Measurements from ENCODE around the gene ISL1.

Gene ISL1

DNA sequence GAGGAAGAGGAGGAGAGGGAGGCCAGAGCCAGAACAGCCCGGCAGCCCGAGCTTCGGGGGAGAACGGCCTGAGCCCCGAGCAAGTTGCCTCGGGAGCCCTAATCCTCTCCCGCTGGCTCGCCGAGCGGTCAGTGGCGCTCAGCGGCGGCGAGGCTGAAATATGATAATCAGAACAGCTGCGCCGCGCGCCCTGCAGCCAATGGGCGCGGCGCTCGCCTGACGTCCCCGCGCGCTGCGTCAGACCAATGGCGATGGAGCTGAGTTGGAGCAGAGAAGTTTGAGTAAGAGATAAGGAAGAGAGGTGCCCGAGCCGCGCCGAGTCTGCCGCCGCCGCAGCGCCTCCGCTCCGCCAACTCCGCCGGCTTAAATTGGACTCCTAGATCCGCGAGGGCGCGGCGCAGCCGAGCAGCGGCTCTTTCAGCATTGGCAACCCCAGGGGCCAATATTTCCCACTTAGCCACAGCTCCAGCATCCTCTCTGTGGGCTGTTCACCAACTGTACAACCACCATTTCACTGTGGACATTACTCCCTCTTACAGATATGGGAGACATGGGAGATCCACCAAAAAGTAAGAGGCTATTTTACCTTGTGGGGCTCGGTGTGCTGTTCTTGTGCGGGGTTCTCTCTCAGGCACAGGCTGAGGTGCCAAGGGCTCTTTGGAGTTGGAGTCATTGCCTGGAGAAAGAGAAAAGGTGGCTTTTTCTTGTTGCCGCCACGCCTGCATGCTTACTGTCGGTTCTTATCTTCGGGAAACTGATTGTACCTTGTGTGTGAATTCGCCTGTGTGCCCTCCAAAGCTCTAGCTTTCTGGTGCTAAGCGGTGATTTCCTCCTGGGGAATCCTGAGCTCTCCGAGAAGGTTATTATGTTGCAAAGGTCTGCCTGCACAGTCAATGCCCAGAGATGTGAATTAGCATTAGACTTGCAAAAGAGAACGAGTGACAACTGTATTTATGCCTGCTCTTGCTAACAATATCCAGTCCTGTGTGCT lies at the start of gene ISL1:
Gene ISL1 (plus strand): TSS at position 318 of the 991 bp plus-strand sequence. CDS start 224 bp downstream, at position 542.
- no peak for DNase-seq (ENCODE audit: low read depth)

DNA sequence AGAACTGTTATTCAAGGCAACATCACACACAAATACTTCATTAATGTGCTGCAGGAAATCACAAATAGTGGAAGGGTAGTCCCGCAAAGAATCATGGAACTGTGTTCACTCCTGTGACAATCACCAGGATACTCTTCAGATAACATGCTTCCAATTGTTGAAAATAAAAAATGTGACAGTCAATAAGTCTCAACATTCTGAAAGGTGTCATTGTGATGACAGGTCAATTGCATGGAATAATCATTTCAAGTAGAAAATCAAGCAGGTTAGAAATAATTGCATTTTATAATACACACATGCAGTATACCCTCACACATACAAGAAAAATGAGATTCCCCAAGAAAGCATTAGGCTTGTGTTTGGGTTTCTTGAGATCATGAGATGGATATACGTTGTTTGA lies 46.4 kb upstream of the ISL1 start:
- no peak for DNase-seq (ENCODE audit: low read depth)

DNA sequence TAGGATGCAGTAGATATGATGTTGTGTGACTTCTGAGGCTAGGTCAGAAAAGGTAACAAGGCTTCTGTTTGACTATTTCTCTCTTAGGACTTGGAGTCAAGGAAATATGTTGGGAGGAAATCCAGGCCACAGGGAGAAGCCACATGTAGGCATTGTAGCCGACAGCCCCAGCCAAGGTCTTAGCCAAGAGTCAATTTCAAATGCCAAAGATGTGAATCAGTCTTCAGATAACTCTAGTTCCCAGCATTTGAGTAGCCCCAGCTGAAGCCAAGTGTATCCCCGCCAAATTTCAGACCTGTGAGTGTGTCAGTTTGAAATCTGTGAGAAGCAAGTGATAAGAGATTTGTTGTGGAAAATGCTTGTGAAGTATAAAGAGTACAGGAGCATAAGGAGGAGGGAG lies 38.1 kb upstream of the ISL1 start:
- DNase-seq (ENCODE audit: low read depth): no peak

- DNase-seq (ENCODE audit: low read depth): no peak
Measured at GRCh38 chr5:51347157-51347556, 36.1 kb upstream of the ISL1 start.

- no peak for DNase-seq (ENCODE audit: low read depth)
Measured at GRCh38 chr5:51347704-51348103, 35.5 kb upstream of the ISL1 start.

DNA sequence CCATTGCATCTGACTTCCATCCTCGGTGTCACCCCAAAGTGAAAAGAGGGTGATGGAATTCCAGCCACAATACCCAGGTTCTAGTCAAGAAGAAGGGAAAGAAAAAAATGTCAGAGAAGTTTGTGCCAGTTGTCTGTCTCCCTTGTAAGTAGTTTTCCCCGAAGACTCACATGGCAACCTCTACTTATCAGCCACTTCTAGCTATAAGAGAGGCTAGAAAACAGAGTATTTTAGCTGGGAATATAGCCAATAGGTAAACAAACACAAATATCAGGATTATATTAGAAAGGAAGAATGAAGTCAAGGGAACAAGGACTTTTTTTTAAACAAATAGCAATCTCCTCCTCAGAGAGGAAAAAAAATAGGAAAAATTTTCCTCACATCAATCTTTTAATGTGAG lies 12.2 kb upstream of the ISL1 start:
- no peak for DNase-seq (ENCODE audit: low read depth)

- DNase-seq (ENCODE audit: low read depth): no peak
Measured at GRCh38 chr5:51373880-51374523, 9.2 kb upstream of the ISL1 start.

- no peak for DNase-seq (ENCODE audit: low read depth)
Measured at GRCh38 chr5:51375084-51375483, 8.2 kb upstream of the ISL1 start.

DNA sequence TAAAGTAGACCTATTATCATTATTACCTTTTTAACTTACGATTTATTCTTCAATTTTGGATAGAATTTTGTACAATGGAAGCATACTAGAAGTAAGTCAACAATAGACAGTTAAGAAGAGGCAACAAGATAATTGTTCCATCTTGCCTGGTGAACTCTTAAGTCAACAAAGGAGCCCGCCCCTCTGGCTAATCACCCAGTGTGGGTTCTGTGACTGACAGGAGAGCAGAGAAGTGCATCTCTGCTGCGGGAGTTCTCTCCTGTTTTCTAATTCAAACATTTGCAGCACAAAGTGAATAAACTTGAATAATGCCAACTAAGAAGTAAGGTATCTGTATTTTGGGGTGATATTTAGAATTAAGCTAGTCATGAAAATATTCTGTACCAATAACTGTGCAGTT lies 6.7 kb upstream of the ISL1 start:
- DNase-seq (ENCODE audit: low read depth): no peak

- DNase-seq (ENCODE audit: low read depth): no peak
Measured at GRCh38 chr5:51377151-51378060, 5.8 kb upstream of the ISL1 start.

DNA sequence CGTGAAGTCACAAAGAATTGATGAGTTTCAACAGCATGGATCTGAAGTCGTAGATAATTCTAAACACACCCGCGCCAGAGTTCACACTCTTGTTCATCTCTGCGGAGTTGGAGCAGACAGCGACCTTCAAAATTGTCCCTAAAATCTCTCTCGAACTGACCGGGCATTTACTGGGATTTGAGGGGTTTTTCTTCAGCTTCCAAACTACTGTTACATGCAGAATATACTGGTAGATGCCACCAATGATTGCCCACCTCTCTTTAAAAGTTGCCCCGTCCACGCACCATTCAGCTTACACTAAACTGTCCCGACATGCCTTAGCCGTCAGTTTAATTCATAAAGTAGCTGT lies 5.2 kb upstream of the ISL1 start:
- no peak for DNase-seq (ENCODE audit: low read depth)

DNA sequence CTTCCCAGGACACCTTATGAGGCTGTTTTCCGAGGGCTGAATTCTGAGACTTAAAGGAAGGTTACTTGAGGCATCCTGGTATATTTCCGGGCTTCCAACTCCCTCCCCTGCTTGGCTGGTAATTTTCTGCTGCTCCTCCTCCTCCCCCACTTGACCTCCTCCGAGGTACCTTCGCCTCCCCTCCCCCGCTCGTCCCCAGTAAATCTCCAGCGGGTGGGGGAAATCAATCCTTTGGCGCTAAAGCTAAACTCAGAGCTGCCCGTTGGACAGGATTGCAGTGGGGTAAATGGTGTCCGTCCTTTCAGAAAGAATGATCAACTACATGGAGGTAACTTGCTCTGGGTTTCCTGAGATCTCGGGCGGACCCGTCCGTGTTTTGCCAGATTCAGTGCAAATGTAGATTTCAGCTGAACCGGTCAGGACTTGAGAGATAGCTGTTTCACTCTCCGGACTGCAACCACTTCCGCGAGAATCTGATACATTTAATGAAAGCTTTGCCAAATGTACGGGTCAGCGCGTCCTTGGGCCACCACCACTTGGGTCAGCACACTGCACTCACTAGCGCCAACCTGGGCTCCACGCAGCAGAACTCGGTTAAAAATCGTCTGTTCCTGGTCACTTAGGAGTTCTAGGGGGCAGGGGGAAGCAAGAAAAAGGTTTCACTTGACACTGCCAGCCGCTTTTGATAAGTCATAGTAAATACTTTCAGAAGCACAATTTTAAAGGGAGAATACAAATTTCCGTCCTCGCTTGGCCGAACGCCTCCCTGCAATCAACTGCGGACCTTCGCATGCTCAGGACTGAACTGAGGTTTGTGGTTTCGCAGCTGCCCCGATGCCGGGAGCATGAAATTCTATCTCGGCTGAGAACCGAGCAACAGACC lies 4.6 kb upstream of the ISL1 start:
- DNase-seq (ENCODE audit: low read depth): no peak

GRCh38 chr5:51379331-51379700 lies 3.9 kb upstream of the ISL1 start:
- DNase-seq (ENCODE audit: low read depth): no peak

DNA sequence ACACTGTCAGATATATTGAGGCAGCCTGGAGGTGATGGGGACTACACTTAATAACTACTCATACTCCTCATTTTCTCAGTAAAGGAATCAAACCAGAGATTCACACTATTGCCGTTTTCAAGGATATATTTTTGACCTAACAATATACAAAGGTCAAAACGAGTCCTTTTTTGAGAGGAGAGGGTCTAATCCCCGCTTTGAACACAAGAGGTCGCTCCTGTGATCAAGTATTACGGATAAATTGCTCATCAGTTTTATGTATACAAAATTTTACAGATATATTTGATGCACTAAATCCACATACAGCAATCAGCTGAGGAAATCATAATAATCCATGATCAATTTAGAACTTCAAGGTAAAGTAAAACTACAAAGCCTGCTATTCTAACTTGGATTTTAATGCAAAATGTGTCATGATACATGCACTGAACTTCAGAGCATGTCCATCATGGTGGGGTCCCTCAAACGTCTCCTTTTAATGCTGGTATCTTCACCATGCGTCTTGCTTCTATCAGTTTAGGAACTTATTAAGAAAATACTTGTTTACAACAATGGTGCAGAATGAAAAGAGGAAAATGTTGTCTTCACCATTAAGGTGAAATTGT lies 2.5 kb upstream of the ISL1 start:
- no peak for DNase-seq (ENCODE audit: low read depth)

GRCh38 chr5:51381761-51382474 lies 1.3 kb upstream of the ISL1 start:
- DNase-seq (ENCODE audit: low read depth): no peak

DNA sequence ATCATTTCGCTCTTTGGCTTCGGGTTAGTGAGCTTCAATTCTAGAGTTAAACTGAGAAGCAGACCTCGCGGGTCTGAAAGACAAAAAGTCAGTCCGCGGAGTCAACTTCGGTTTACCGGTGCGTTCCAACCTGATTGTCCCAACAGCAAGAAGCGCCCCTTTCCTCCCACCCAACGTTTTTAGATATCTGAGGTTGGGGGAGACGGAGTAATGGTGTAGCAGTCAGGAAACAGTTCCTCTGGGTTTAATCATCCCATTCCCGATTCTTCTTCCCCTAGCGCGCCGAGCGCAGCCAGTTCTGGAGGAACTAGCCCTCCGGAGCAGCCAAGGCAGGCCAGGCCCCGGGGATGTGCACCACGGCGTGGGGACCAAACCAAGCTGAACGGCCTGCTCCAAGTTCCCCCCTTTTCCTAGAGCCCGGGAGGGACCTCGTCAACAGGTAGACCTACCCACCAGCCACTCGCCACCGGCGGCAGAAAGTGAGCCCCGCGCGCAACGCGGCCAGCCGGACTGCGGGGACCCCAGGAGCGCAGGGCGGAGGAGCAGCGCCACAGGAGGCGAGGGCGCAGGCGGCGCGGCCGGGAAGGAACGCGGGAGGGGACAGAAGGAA lies 622 bp upstream of the ISL1 start:
- no peak for DNase-seq (ENCODE audit: low read depth)

DNA sequence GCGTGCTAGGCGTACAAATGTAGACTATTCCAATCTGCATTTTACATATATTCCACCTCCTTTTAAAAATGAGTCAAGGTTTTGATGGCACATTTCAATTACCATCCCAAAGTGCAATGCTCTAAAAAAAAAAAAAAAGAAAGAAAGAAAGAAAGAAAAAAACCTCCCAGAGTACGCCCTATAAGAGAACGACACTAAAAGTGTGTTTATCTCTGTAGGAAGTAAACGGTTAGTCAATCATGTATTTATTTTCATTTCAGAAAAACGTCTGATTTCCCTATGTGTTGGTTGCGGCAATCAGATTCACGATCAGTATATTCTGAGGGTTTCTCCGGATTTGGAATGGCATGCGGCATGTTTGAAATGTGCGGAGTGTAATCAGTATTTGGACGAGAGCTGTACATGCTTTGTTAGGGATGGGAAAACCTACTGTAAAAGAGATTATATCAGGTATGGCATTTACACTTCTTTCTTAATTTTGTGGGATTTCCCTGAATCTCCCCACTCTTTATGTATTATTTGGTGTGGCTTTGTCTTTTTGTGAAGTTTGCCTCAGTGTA lies 1.1 kb downstream of the ISL1 start:
- DNase-seq (ENCODE audit: low read depth): no peak

GRCh38 chr5:51385216-51385615 lies 2.0 kb downstream of the ISL1 start:
- DNase-seq (ENCODE audit: low read depth): no peak

Data from HS-27A (cell line).